Adrenal gland (tissue), 5 donors: ENCODE data around the gene ECM1.

Experiments
- CTCF ChIP-seq, 6 experiments: fragments of 450-650 bp in 4 of 6; fragments of 200-600 bp in 2 of 6; sonication (generic) in 1 of 6; IDR thresholded peaks; 1 replicate in 5 of 6; 2 replicates in 1 of 6; pipeline versions ENCODE4 v1.5.1 to v1.8.0; 2016 to 2021; ENCODE audit warnings: antibody characterized with exemption in 6 of 6, mild to moderate bottlenecking in 2 of 6, moderate library complexity in 1 of 6
- POLR2A ChIP-seq, 2 donors: fragments of 450-650 bp; IDR thresholded peaks; one replicate each; pipeline ENCODE4 v1.6.1; 2017; ENCODE audit warnings: antibody characterized with exemption in 2 of 2, mild to moderate bottlenecking in 2 of 2, moderate library complexity in 1 of 2
- donor health status: DM: no; HTN: no; CAD: no.

- TF ChIP-seq POLR2A (IDR thresholded peaks at IDR 0.05) (no peak), CTCF (IDR thresholded peaks at IDR 0.05) (no peak)
Measured at GRCh38 chr1:150548324-150548631, 40.4 kb downstream of the ECM1 start.
